HepG2 (cell line): ENCODE measurements around the gene GRK5. TPM values are rescaled to one million over a fixed set of nuclear protein-coding genes. Genes with fewer than 3 reads are reported as not detected.

Source experiments
- ATAC-seq: fragments of 200-7000 bp; cut with Tn5 transposase; 3 replicates; pipeline ENCODE4 v1.9.1; 2020; ENCODE audit warnings: mild to moderate bottlenecking, moderate library complexity
- BruUV-seq: library from RNA; stranded (reverse); fragments of 400-500 nt; replicated peaks from 2 replicates; lab custom pipeline; 2021; lab: Mats Ljungman, UMichigan
- CTCF ChIA-PET: fragments of 300-600 bp; formaldehyde crosslinking; extraction: SDS; loops from one replicate; lab custom pipeline; 2021; ENCODE audit warnings: low total read pairs, inconsistent platforms, low intra/inter-chr PET ratio; lab: Yijun Ruan, JAX
- POLR2A ChIA-PET: fragments of 350-600 bp; sonication (Branson Sonifier 250); formaldehyde crosslinking; loops from one replicate; lab custom pipeline; 2020; ENCODE audit warnings: antibody characterized with exemption, inconsistent platforms; lab: Yijun Ruan, JAX
- DNase-seq: peaks from one replicate; pipeline ENCODE4 v3.0.0-alpha.2; 2015; ENCODE audit warnings: low spot score
- FAIRE-seq: peaks from 3 replicates; lab custom pipeline; 2011; peaks lifted over from hg19 to GRCh38; lab: Jason Lieb, UNC
- H2AFZ ChIP-seq: one replicate; pipeline ENCODE4 v1.6.1; 2011; ENCODE audit warnings: low read length, inconsistent platforms
- H3K27ac ChIP-seq: fragments of 300-600 bp; 3 replicates; pipeline ENCODE4 v1.8.0; 2011; ENCODE audit warnings: mixed run types, mild to moderate bottlenecking, mixed read lengths, low read length, inconsistent platforms; ENCODE audit not compliant: insufficient read depth; ENCODE audit errors: extremely low read length
- H3K27me3 ChIP-seq, 2 experiments: fragments of 200-600 bp in 1 of 2; 2 replicates in 1 of 2; 3 replicates in 1 of 2; pipeline versions ENCODE4 v1.6.0 to v1.8.0; 2011; ENCODE audit warnings: low read length in 2 of 2, mild to moderate bottlenecking in 2 of 2, moderate library complexity in 2 of 2, inconsistent platforms in 1 of 2; ENCODE audit not compliant: insufficient read depth in 2 of 2, control insufficient read depth in 1 of 2
- H3K36me3 ChIP-seq, 2 experiments: fragments of 200-600 bp in 1 of 2; replicated peaks in 1 of 2; 2 replicates in 1 of 2; 3 replicates in 1 of 2; pipeline versions ENCODE4 v1.5.1 to v1.8.0; 2011; ENCODE audit warnings: low read length in 2 of 2, inconsistent platforms in 1 of 2; ENCODE audit not compliant: insufficient read depth in 2 of 2, control insufficient read depth in 1 of 2
- H3K4me1 ChIP-seq: 2 replicates; pipeline ENCODE4 v1.5.1; 2012; ENCODE audit warnings: low read length, inconsistent platforms; ENCODE audit not compliant: insufficient read depth
- H3K4me2 ChIP-seq: 2 replicates; pipeline ENCODE4 v1.6.0; 2011; ENCODE audit warnings: low read depth, low read length, inconsistent platforms
- H3K4me3 ChIP-seq, 3 experiments: fragments of 200-600 bp in 1 of 3; sonication (generic), shearing (Covaris generic) in 1 of 3; replicated peaks in 1 of 3; 2 replicates each; pipeline ENCODE4 v1.5.1; 2011 to 2016; ENCODE audit warnings: low read length in 3 of 3, inconsistent platforms in 2 of 3, low read depth in 2 of 3, mild to moderate bottlenecking in 2 of 3, control low read depth in 1 of 3, mixed read lengths in 1 of 3; ENCODE audit not compliant: insufficient read depth in 1 of 3
- H3K79me2 ChIP-seq: one replicate; pipeline ENCODE4 v1.6.1; 2011; ENCODE audit warnings: low read length, inconsistent platforms; ENCODE audit not compliant: insufficient read depth
- H3K9ac ChIP-seq: 2 replicates; pipeline ENCODE4 v1.6.0; 2011; ENCODE audit warnings: mild to moderate bottlenecking, low read depth, low read length, inconsistent platforms; ENCODE audit not compliant: insufficient read depth
- H3K9me3 ChIP-seq: 2 replicates; pipeline ENCODE4 v1.5.1; 2012; ENCODE audit warnings: mild to moderate bottlenecking, low read length
- H4K20me1 ChIP-seq: 2 replicates; pipeline ENCODE4 v1.6.0; 2011; ENCODE audit warnings: inconsistent platforms, mild to moderate bottlenecking, low read length, moderate library complexity; ENCODE audit not compliant: insufficient read depth
- PHF21A ChIP-seq: sonication (generic); formaldehyde crosslinking; IDR thresholded peaks from 2 replicates; pipeline ENCODE4 v1.5.0; 2020; ENCODE audit warnings: mild to moderate bottlenecking, missing genetic modification reagents
- WGBS: methylation state at CpG from one replicate; pipeline ENCODE4 v1.1.6; 2017; ENCODE audit warnings: low lambda C conversion rate; 5-methylcytosine and 5-hydroxymethylcytosine counted together
- in situ Hi-C: cut with HindIII; loops from 2 replicates; pipeline ENCODE4 v1.10.0; 2017; ENCODE audit warnings: low pct_unique_long_range_greater_than_20kb; ENCODE audit not compliant: extremely low pct_ligation_motif_present
- intact Hi-C: fragments of 100-400 bp; cut with micrococcal nuclease; formaldehyde crosslinking; loops from one replicate; pipeline ENCODE4 v1.10.0; 2022; ENCODE audit not compliant: unreplicated experiment
- polyA plus RNA-seq, 8 experiments: library from polyadenylated mRNA; depleted of rRNA in 3 of 8; stranded (reverse) in 7 of 8; unstranded in 1 of 8; fragments of >200 nt; fragmentation: Illumina TruSeq in 4 of 8; extraction: Trizol in 4 of 8; gene quantifications; 2 replicates each; pipeline versions ENCODE4 v1.2.1 to v1.2.3, GENCODE V29; 2011 to 2016; ENCODE audit warnings: low read depth in 4 of 8, missing spikeins in 1 of 8, mixed read lengths in 1 of 8; ENCODE audit not compliant: insufficient read depth in 1 of 8
- total RNA-seq, 5 experiments: library from RNA; depleted of rRNA; stranded (reverse); fragments of >200 nt; fragmentation: Illumina TruSeq; extraction: Trizol; gene quantifications; 2 replicates each; pipeline ENCODE4 v1.2.3, GENCODE V29; 2016; ENCODE audit warnings: low read depth in 1 of 5
- TF ChIP-seq, protein P1 (sequence below): sonication (generic); formaldehyde crosslinking; IDR thresholded peaks from 2 replicates; pipeline ENCODE4 v1.4.0; 2020; ENCODE audit warnings: mild to moderate bottlenecking, missing genetic modification reagents
- TF ChIP-seq, protein P2 (sequence below), 2 experiments: sonication (generic) in 1 of 2; formaldehyde crosslinking in 1 of 2; IDR thresholded peaks; 2 replicates each; pipeline versions ENCODE4 v1.4.0 to v1.6.1; 2016 to 2020; ENCODE audit warnings: borderline replicate concordance in 1 of 2, low read depth in 1 of 2, mild to moderate bottlenecking in 1 of 2, missing genetic modification reagents in 1 of 2

GRK5 gene
- total and polyA plus RNA-seq, 2 of the 13 experiments (the other 11 are each of a cell fraction or from before 2014, with no cell fraction given), result 10.4 to 12.6 TPM

DNA sequence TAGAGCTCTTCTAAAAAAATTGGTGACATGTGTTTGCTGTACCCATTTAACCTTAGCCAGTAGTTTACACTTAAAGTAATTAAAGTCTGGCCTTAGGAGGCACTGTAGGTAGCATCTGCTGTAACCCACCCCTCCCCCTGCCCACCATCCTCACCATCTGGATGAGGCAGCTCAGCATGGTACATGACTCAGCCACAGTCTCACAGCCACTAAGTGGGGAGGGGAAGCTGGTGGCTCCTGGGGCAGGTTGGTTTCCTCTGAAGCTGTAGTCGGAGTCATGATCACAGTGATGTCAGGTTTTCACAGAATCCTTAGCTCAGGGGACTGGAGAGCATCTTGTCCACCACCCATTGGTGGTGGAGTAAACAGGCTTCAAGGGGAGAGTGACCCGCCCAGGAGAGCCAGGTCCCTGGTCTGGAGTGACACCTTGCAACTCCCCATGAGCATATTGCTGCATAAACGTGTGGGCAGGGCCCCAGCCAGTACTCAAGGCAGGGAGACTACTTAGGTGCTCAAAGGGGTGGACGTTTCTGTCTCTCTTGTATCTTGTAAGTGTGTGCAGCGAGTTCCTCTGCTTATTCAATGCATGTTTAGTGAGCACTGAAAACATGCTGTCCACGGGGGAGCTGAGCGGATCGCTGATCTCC, 125.9 kb downstream of the GRK5 start:
- no peak overlapping the region for H2AFZ ChIP-seq
- peaks cover 0 to 12% of the 10 kb centered on the region in 2 experiments; a peak in 3 of 5 replicates for H3K36me3 ChIP-seq
- no peaks in the 10 kb centered on the region for H4K20me1 ChIP-seq
- H3K79me2 ChIP-seq, result no peaks in the 10 kb centered on the region
- POLR2A ChIA-PET, result interaction anchor here (2.9 kb wide), 1 partner anchor 10 kb away, joined by 9 read pairs; no protein-coding TSS in a partner anchor
- H3K9ac ChIP-seq, result no peak overlapping the region
- no peaks in the 10 kb centered on the region for H3K9me3 ChIP-seq
- H3K4me2 ChIP-seq, result no peak overlapping the region
- no peak overlapping the region for H3K4me3 ChIP-seq
- TF ChIP-seq, protein P1, sequence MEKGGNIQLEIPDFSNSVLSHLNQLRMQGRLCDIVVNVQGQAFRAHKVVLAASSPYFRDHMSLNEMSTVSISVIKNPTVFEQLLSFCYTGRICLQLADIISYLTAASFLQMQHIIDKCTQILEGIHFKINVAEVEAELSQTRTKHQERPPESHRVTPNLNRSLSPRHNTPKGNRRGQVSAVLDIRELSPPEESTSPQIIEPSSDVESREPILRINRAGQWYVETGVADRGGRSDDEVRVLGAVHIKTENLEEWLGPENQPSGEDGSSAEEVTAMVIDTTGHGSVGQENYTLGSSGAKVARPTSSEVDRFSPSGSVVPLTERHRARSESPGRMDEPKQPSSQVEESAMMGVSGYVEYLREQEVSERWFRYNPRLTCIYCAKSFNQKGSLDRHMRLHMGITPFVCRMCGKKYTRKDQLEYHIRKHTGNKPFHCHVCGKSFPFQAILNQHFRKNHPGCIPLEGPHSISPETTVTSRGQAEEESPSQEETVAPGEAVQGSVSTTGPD (CRISPR knock-in tag), result no peak
- no peak for TF ChIP-seq PHF21A (CRISPR knock-in tag)
- WGBS, result 95% methylated on average over 8 of the region's 8 CpGs
- intact Hi-C loops (no loop called here), in situ Hi-C loops (no loop called here)
- no peak for ATAC-seq
- H3K27me3 ChIP-seq, result no peaks in the 10 kb centered on the region
- peaks cover 6% of the 10 kb centered on the region for H3K4me1 ChIP-seq
- DNase-seq, result no peak
- no peak overlapping the region for H3K27ac ChIP-seq
- BruUV-seq, result no TSS peak
- CTCF ChIA-PET, result no interaction called here
- no peak for FAIRE-seq

DNA sequence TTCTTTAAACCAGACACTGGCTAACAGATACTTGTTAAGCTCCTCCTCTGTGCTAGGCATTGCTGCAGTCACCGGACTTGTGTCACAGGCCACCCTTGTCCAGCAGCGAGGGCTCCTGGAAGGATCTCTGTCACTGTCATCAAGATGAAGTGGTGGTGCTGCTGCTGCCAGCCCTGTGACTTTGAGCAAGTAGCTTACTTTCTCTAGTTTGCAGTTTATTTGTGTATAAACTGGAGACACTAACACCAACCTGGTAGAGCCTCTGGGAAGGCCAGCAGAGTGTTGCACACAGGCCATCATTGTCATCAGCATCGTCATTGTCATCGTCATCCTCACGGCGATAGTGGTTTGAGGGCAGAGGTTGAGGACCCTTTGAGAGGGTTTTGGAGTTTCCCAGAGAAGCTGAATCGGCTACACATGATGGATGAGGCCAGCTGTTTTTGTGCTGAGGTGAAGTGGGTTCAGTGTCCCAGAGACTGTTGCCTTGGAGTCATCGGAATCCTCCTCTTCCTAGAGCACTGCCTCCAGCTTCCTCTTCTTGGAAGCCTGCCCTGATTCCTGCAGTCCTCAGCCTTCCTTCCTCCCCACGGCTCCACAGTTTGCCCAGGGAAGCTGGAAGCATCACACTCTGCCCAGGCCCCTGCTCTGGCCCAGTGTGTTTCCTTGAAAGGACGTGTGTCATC, 128.4 kb downstream of the GRK5 start:
- H3K9me3 ChIP-seq, result no peaks in the 10 kb centered on the region
- no peak overlapping the region for H3K4me2 ChIP-seq
- ChIA-PET CTCF (no interaction called here), POLR2A (interaction anchor here (0.9 to 1.5 kb wide), 4 partner anchors 13 to 84 kb away, joined by 3 to 5 read pairs (median 4); no protein-coding TSS in a partner anchor)
- H3K4me3 ChIP-seq, result no peak overlapping the region
- no peaks in the 10 kb centered on the region for H3K79me2 ChIP-seq
- no peak overlapping the region for H3K9ac ChIP-seq
- in situ Hi-C loops, result no loop called here
- FAIRE-seq, result no peak
- H4K20me1 ChIP-seq, result no peaks in the 10 kb centered on the region
- BruUV-seq, result no TSS peak
- no peaks in the 10 kb centered on the region for H3K27me3 ChIP-seq
- peaks cover 31% of the 10 kb centered on the region for H3K4me1 ChIP-seq
- H3K27ac ChIP-seq, result no peak overlapping the region
- intact Hi-C loops, result no loop called here
- WGBS, result 94% methylated on average over 10 of the region's 10 CpGs
- no peak for ATAC-seq
- H3K36me3 ChIP-seq, result peaks cover 0 to 8% of the 10 kb centered on the region in 2 experiments; a peak in 3 of 5 replicates
- TF ChIP-seq, protein P2, sequence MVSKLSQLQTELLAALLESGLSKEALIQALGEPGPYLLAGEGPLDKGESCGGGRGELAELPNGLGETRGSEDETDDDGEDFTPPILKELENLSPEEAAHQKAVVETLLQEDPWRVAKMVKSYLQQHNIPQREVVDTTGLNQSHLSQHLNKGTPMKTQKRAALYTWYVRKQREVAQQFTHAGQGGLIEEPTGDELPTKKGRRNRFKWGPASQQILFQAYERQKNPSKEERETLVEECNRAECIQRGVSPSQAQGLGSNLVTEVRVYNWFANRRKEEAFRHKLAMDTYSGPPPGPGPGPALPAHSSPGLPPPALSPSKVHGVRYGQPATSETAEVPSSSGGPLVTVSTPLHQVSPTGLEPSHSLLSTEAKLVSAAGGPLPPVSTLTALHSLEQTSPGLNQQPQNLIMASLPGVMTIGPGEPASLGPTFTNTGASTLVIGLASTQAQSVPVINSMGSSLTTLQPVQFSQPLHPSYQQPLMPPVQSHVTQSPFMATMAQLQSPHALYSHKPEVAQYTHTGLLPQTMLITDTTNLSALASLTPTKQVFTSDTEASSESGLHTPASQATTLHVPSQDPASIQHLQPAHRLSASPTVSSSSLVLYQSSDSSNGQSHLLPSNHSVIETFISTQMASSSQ (IDR thresholded peaks at IDR 0.05; ENCODE audit: low read depth), result no peak
- TF ChIP-seq, protein P2 (CRISPR knock-in tag; IDR thresholded peaks at IDR 0.05; ENCODE audit: borderline replicate concordance), result no peak
- DNase-seq, result no peak
- no peak overlapping the region for H2AFZ ChIP-seq
